Measurements from ENCODE around the gene CAPN7.

Gene CAPN7

GRCh38 chr3:15279205-15279604, 73.2 kb downstream of the CAPN7 start:
- no peak for DNase-seq

DNA sequence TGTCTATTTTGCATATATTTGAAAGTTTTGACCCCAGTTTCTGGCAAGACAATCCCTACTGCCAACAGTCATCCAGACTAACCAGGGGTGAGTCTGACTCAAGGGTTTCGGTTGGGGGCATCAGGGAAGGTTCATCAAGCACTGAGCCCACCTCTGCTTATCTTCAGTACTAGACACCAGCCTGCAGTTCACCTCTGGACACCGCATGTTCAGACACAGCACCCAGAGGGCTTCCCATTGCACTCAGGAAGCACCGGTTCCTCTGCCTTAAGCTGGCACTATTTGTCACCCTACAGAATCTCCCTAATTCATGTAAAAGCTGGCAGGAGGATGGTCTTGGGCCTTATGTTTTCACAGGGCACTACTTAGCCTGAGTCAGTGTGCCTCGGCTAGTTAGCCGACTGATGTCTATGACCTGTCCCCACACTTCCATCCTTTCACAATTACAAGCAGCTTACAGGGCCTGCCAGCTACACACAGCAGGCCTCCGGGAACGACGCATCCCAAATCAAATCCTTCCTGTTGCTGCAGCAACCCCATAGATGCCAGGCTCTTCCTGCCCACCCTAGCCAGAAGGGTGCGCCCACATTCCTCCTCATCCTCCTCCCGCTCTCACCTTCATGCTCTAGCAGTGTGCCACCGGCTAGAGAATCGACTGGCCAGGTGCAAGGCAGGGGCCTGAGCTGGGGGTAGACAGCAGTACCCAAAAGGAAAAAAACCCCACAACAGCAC, 73.8 kb downstream of the CAPN7 start:
- no peak for DNase-seq

GRCh38 chr3:15280853-15281532, 74.9 kb downstream of the CAPN7 start:
- DNase-seq, result no peak

GRCh38 chr3:15281817-15282216, 75.8 kb downstream of the CAPN7 start:
- DNase-seq, result no peak

- no peak for DNase-seq
Measured at GRCh38 chr3:15283702-15284101, 77.7 kb downstream of the CAPN7 start.

DNA sequence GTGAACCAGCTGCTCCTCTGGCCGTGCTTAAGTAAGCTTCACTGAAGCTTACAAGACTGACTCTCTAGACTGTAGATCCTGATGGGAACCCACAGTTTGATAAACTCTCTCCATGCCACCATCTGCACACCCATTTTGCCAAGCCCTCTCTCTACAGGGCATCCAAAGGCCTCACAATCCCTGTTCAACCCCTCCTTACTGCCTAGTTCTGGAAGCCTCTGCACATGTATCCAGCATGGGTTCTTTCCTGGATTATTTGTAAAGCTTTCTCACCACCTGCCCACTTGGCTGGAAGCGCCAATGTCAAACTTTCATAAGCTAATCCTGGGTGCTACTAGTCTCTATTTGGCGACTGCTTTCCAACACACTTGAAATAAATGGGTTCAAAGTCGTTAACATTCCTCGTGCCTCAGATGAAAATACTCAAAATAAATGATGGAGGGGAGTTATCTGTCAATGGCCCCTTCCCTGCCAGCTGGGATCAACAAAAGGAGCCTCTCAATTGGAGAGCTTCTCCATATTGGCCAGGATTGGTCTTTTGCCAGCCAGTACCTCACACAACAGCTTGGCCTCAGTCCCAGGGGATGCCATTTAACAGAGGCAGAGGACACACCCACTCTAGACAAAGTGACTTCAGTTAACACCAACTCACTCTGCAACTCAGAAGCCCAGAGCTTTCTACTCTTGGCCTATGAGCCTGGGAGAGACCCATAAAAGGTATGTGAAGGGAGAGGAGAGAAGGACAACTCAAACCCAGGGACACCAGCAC, 78.3 kb downstream of the CAPN7 start:
- no peak for DNase-seq

DNA sequence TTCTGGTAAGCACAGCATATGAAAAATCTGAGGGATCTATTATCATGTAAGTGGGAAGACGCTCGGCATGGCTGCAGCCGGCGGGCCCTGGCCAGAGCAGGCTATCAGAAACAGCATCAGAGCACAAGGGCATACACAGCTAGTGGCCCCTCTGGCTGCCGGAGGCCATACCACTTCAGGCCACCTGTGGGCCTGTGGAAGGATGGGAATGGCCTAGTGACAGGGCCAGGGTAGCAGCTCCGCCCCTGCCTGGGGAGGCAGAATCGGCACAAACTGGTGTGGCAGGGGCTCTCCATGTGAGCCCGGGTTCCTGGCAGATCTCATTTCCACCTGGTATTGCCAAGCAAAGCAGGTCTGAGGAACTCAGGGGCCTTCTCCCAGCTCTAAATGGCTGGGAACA, 80.0 kb downstream of the CAPN7 start:
- no peak for DNase-seq

- no peak for DNase-seq
Measured at GRCh38 chr3:15287565-15288330, 81.7 kb downstream of the CAPN7 start.

GRCh38 chr3:15288331-15289035, 82.4 kb downstream of the CAPN7 start:
- DNase-seq, result no peak

GRCh38 chr3:15289661-15290060, 83.6 kb downstream of the CAPN7 start:
- no peak for DNase-seq

DNA sequence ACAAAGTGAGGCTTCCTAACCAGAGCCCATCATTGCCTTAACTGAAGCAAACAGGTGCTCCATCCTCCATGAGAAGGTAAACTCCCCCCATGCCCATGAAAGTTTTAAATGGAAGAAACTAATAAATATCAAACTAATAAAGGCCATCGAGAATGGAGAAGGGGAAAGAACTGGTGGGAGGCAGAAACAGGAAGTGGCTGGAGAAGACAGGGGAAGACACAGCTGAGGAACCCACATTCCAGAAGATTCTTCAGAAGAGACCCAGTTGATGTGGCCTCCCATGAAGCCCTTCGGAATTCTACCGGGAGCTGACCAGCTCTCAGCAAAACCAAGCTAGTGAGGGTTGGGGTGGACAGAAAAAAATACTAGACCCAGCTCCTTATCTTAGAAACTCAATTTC, 84.7 kb downstream of the CAPN7 start:
- no peak for DNase-seq

GRCh38 chr3:15291589-15292541, 85.8 kb downstream of the CAPN7 start:
- no peak for DNase-seq

GRCh38 chr3:15292765-15293522, 86.9 kb downstream of the CAPN7 start:
- no peak for DNase-seq

DNA sequence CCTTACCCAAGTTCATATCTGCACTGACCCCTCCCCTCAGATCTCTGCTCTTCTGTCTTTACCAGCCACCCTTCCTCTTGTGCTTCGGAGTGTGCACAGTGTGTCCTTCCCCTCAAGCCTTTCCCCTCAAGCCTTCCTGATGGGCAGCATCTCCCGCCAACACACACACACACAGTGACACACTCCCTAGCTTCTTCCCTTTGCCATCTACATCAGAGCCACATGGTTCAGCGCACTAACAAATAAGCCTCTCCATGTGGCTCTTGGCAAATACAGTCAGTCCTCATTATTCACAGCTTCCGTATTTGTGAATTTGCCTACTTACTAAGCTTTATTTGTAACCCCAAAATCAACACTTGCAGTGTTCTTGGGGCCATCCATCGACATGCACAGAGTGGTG, 88.9 kb downstream of the CAPN7 start:
- DNase-seq, result no peak

- DNase-seq, result no peak
Measured at GRCh38 chr3:15295506-15295905, 89.5 kb downstream of the CAPN7 start.

GRCh38 chr3:15297608-15298350, 91.7 kb downstream of the CAPN7 start:
- DNase-seq, result no peak

- no peak for DNase-seq
Measured at GRCh38 chr3:15298504-15298903, 92.5 kb downstream of the CAPN7 start.

DNA sequence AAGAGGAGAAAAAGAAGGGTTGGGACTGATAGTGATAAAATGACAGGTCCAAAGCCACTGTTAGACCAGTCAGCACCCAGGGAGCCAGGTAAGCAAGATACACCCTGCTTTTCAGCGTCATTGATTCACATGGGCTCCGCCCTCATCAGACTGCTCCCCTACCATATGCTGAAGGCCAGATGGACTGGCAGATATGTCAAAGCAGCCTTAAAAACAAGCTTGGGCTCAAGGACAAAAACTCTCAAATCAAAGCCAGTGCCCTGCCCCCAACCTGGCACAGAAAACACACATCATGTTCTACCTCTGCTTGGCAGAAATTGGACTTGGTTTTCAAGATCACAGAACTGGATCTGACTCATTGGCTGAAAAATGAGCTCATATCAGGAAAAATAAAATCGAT, 93.0 kb downstream of the CAPN7 start:
- no peak for DNase-seq

GRCh38 chr3:15300323-15301078, 94.5 kb downstream of the CAPN7 start:
- peak; percentile 75 for DNase-seq
